ENCODE data around the gene OXLD1.

- TF ChIP-seq EZH2phosphoT487 (IDR thresholded peaks at IDR 0.05; ENCODE audit: insufficient read depth, low read depth) = no peak
- TF ChIP-seq EZH2 (IDR thresholded peaks at IDR 0.05; ENCODE audit: insufficient read depth, poor library complexity, severe bottlenecking) = no peak
Observed at GRCh38 chr17:81644496-81644895, 21.9 kb downstream of the OXLD1 start.
